ENCODE results near the gene PAK5. TPM values are rescaled to one million over a fixed set of nuclear protein-coding genes. Genes with fewer than 3 reads are reported as not detected.

Gene PAK5
- total and polyA plus RNA-seq, 7 experiments from 2014 or later, result not detected

- Histone ChIP-seq H3K4me3 (ENCODE audit: low read length) (no peak overlapping the region), H3K4me1 (ENCODE audit: control insufficient read depth in 2 of 2, insufficient read depth in 2 of 2, low read length in 2 of 2) (no peaks in the 10 kb centered on the region), H3K36me3 (ENCODE audit: control insufficient read depth in 2 of 3, insufficient read depth in 3 of 3, low read length in 3 of 3) (no peaks in the 10 kb centered on the region), H3K9me3 (ENCODE audit: control insufficient read depth in 2 of 3, low read length in 3 of 3) (no peaks in the 10 kb centered on the region), H3K27me3 (ENCODE audit: control insufficient read depth in 2 of 2, insufficient read depth in 2 of 2, low read length in 2 of 2) (no peaks in the 10 kb centered on the region), H3K27ac (ENCODE audit: low read depth, low read length) (no peak overlapping the region)
- ATAC-seq, result no peak
- intact Hi-C loops (cut with micrococcal nuclease), result no loop called here
- H3K9me3 Mint-ChIP-seq, result peaks cover 0 to 11% (median 0%) of the 10 kb centered on the region in 11 donors
- ChIA-PET CTCF (no interaction called here), POLR2A (no interaction called here)
- H3K4me1 Mint-ChIP-seq, result peaks cover 0 to 4% (median 0%) of the 10 kb centered on the region in 7 donors
- peaks cover 54 to 83% (median 64%) of the 10 kb centered on the region in 5 donors for H3K27me3 Mint-ChIP-seq
- H3K36me3 Mint-ChIP-seq, result no peaks in the 10 kb centered on the region
- H3K27ac Mint-ChIP-seq, result no peak overlapping the region
- H3K4me3 Mint-ChIP-seq, result no peak overlapping the region
- no peak for DNase-seq
These were observed 328.0 kb downstream of the PAK5 start for GRCh38 chr20:9510911-9511310.

GRCh38 chr20:9509246-9509645, 329.6 kb downstream of the PAK5 start:
- Histone ChIP-seq H3K36me3 (ENCODE audit: control insufficient read depth in 2 of 3, insufficient read depth in 3 of 3, low read length in 3 of 3) (no peaks in the 10 kb centered on the region), H3K9me3 (ENCODE audit: control insufficient read depth in 2 of 3, low read length in 3 of 3) (no peaks in the 10 kb centered on the region), H3K4me3 (ENCODE audit: low read length) (no peak overlapping the region), H3K4me1 (ENCODE audit: control insufficient read depth in 2 of 2, insufficient read depth in 2 of 2, low read length in 2 of 2) (no peaks in the 10 kb centered on the region), H3K27ac (ENCODE audit: low read depth, low read length) (no peak overlapping the region), H3K27me3 (ENCODE audit: control insufficient read depth in 2 of 2, insufficient read depth in 2 of 2, low read length in 2 of 2) (no peaks in the 10 kb centered on the region)
- DNase-seq, result no peak
- H3K27me3 Mint-ChIP-seq, result peaks cover 41 to 68% (median 55%) of the 10 kb centered on the region in 5 donors
- POLR2A ChIA-PET, result no interaction called here
- H3K4me1 Mint-ChIP-seq, result peaks cover 0 to 4% (median 0%) of the 10 kb centered on the region in 7 donors
- CTCF ChIA-PET, result no interaction called here
- H3K27ac Mint-ChIP-seq, result no peak overlapping the region
- no peak overlapping the region for H3K4me3 Mint-ChIP-seq
- intact Hi-C loops (cut with micrococcal nuclease), result no loop called here
- ATAC-seq, result no peak
- H3K9me3 Mint-ChIP-seq, result peaks cover 0 to 8% (median 0%) of the 10 kb centered on the region in 11 donors
- H3K36me3 Mint-ChIP-seq, result no peaks in the 10 kb centered on the region

- Mint-ChIP-seq H3K9me3 (peaks cover 0 to 6% (median 0%) of the 10 kb centered on the region in 11 donors), H3K27me3 (peaks cover 36 to 63% (median 55%) of the 10 kb centered on the region in 5 donors), H3K4me1 (peaks cover 0 to 4% (median 0%) of the 10 kb centered on the region in 7 donors), H3K4me3 (no peak overlapping the region), H3K36me3 (no peaks in the 10 kb centered on the region), H3K27ac (no peak overlapping the region)
- DNase-seq (no peak), ATAC-seq (no peak)
- no peaks in the 10 kb centered on the region for H3K36me3 ChIP-seq (ENCODE audit: control insufficient read depth in 2 of 3, insufficient read depth in 3 of 3, low read length in 3 of 3)
- no peak overlapping the region for H3K27ac ChIP-seq (ENCODE audit: low read depth, low read length)
- no peaks in the 10 kb centered on the region for H3K9me3 ChIP-seq (ENCODE audit: control insufficient read depth in 2 of 3, low read length in 3 of 3)
- H3K27me3 ChIP-seq (ENCODE audit: control insufficient read depth in 2 of 2, insufficient read depth in 2 of 2, low read length in 2 of 2), result no peaks in the 10 kb centered on the region
- no peak overlapping the region for H3K4me3 ChIP-seq (ENCODE audit: low read length)
- intact Hi-C loops (cut with micrococcal nuclease), result no loop called here
- ChIA-PET CTCF (no interaction called here), POLR2A (no interaction called here)
- no peaks in the 10 kb centered on the region for H3K4me1 ChIP-seq (ENCODE audit: control insufficient read depth in 2 of 2, insufficient read depth in 2 of 2, low read length in 2 of 2)
These were observed 330.1 kb downstream of the PAK5 start for GRCh38 chr20:9508696-9509178.

- intact Hi-C loops (cut with micrococcal nuclease), result no loop called here
- peaks cover 0 to 4% (median 0%) of the 10 kb centered on the region in 7 donors for H3K4me1 Mint-ChIP-seq
- H3K27me3 ChIP-seq (ENCODE audit: control insufficient read depth in 2 of 2, insufficient read depth in 2 of 2, low read length in 2 of 2), result no peaks in the 10 kb centered on the region
- H3K4me1 ChIP-seq (ENCODE audit: control insufficient read depth in 2 of 2, insufficient read depth in 2 of 2, low read length in 2 of 2), result no peaks in the 10 kb centered on the region
- POLR2A ChIA-PET, result no interaction called here
- H3K9me3 ChIP-seq (ENCODE audit: control insufficient read depth in 2 of 3, low read length in 3 of 3), result no peaks in the 10 kb centered on the region
- H3K4me3 Mint-ChIP-seq, result no peak overlapping the region
- peaks cover 33 to 59% (median 53%) of the 10 kb centered on the region in 5 donors for H3K27me3 Mint-ChIP-seq
- no peaks in the 10 kb centered on the region for H3K36me3 ChIP-seq (ENCODE audit: control insufficient read depth in 2 of 3, insufficient read depth in 3 of 3, low read length in 3 of 3)
- no peaks in the 10 kb centered on the region for H3K36me3 Mint-ChIP-seq
- no peak for DNase-seq
- H3K9me3 Mint-ChIP-seq, result peaks cover 0 to 9% (median 0%) of the 10 kb centered on the region in 11 donors
- no peak overlapping the region for H3K27ac ChIP-seq (ENCODE audit: low read depth, low read length)
- no peak for ATAC-seq
- CTCF ChIA-PET, result no interaction called here
- no peak overlapping the region for H3K4me3 ChIP-seq (ENCODE audit: low read length)
- no peak overlapping the region for H3K27ac Mint-ChIP-seq
These were observed 330.6 kb downstream of the PAK5 start for GRCh38 chr20:9508240-9508661.

GRCh38 chr20:9507544-9508239, 331.2 kb downstream of the PAK5 start:
- no peaks in the 10 kb centered on the region for H3K9me3 ChIP-seq (ENCODE audit: control insufficient read depth in 2 of 3, low read length in 3 of 3)
- H3K27me3 Mint-ChIP-seq, result peaks cover 33 to 56% (median 49%) of the 10 kb centered on the region in 5 donors
- H3K36me3 Mint-ChIP-seq, result no peaks in the 10 kb centered on the region
- no peak overlapping the region for H3K4me3 Mint-ChIP-seq
- ATAC-seq (no peak), DNase-seq (no peak)
- H3K27me3 ChIP-seq (ENCODE audit: control insufficient read depth in 2 of 2, insufficient read depth in 2 of 2, low read length in 2 of 2), result no peaks in the 10 kb centered on the region
- H3K9me3 Mint-ChIP-seq, result peaks cover 0 to 9% (median 0%) of the 10 kb centered on the region in 11 donors
- H3K4me1 Mint-ChIP-seq, result peaks cover 0 to 4% (median 0%) of the 10 kb centered on the region in 7 donors
- no peaks in the 10 kb centered on the region for H3K36me3 ChIP-seq (ENCODE audit: control insufficient read depth in 2 of 3, insufficient read depth in 3 of 3, low read length in 3 of 3)
- CTCF ChIA-PET, result no interaction called here
- POLR2A ChIA-PET, result no interaction called here
- intact Hi-C loops (cut with micrococcal nuclease), result no loop called here
- no peak overlapping the region for H3K4me3 ChIP-seq (ENCODE audit: low read length)
- no peak overlapping the region for H3K27ac ChIP-seq (ENCODE audit: low read depth, low read length)
- no peak overlapping the region for H3K27ac Mint-ChIP-seq
- no peaks in the 10 kb centered on the region for H3K4me1 ChIP-seq (ENCODE audit: control insufficient read depth in 2 of 2, insufficient read depth in 2 of 2, low read length in 2 of 2)

- H3K27me3 Mint-ChIP-seq, result peaks cover 27 to 49% (median 44%) of the 10 kb centered on the region in 5 donors
- H3K36me3 Mint-ChIP-seq, result no peaks in the 10 kb centered on the region
- H3K36me3 ChIP-seq (ENCODE audit: control insufficient read depth in 2 of 3, insufficient read depth in 3 of 3, low read length in 3 of 3), result no peaks in the 10 kb centered on the region
- H3K4me1 ChIP-seq (ENCODE audit: control insufficient read depth in 2 of 2, insufficient read depth in 2 of 2, low read length in 2 of 2), result no peaks in the 10 kb centered on the region
- ATAC-seq (no peak), DNase-seq (no peak)
- no peak overlapping the region for H3K4me3 Mint-ChIP-seq
- H3K4me3 ChIP-seq (ENCODE audit: low read length), result no peak overlapping the region
- H3K27ac ChIP-seq (ENCODE audit: low read depth, low read length), result no peak overlapping the region
- peaks cover 0 to 9% (median 2%) of the 10 kb centered on the region in 11 donors for H3K9me3 Mint-ChIP-seq
- no peaks in the 10 kb centered on the region for H3K27me3 ChIP-seq (ENCODE audit: control insufficient read depth in 2 of 2, insufficient read depth in 2 of 2, low read length in 2 of 2)
- ChIA-PET CTCF (no interaction called here), POLR2A (no interaction called here)
- H3K4me1 Mint-ChIP-seq, result peaks cover 0 to 4% (median 0%) of the 10 kb centered on the region in 7 donors
- H3K9me3 ChIP-seq (ENCODE audit: control insufficient read depth in 2 of 3, low read length in 3 of 3), result no peaks in the 10 kb centered on the region
- H3K27ac Mint-ChIP-seq, result no peak overlapping the region
- intact Hi-C loops (cut with micrococcal nuclease), result no loop called here
These were observed 331.9 kb downstream of the PAK5 start for GRCh38 chr20:9506964-9507369.

- H3K27me3 Mint-ChIP-seq, result peaks cover 22 to 44% (median 38%) of the 10 kb centered on the region in 5 donors
- no peaks in the 10 kb centered on the region for H3K36me3 Mint-ChIP-seq
- H3K9me3 Mint-ChIP-seq, result peaks cover 0 to 9% (median 2%) of the 10 kb centered on the region in 11 donors
- Histone ChIP-seq H3K36me3 (ENCODE audit: control insufficient read depth in 2 of 3, insufficient read depth in 3 of 3, low read length in 3 of 3) (no peaks in the 10 kb centered on the region), H3K27me3 (ENCODE audit: control insufficient read depth in 2 of 2, insufficient read depth in 2 of 2, low read length in 2 of 2) (no peaks in the 10 kb centered on the region), H3K27ac (ENCODE audit: low read depth, low read length) (no peak overlapping the region), H3K9me3 (ENCODE audit: control insufficient read depth in 2 of 3, low read length in 3 of 3) (no peaks in the 10 kb centered on the region), H3K4me3 (ENCODE audit: low read length) (no peak overlapping the region), H3K4me1 (ENCODE audit: control insufficient read depth in 2 of 2, insufficient read depth in 2 of 2, low read length in 2 of 2) (no peaks in the 10 kb centered on the region)
- ChIA-PET POLR2A (no interaction called here), CTCF (no interaction called here)
- peaks cover 0 to 4% (median 0%) of the 10 kb centered on the region in 7 donors for H3K4me1 Mint-ChIP-seq
- H3K27ac Mint-ChIP-seq, result no peak overlapping the region
- no peak for ATAC-seq
- intact Hi-C loops (cut with micrococcal nuclease), result no loop called here
- H3K4me3 Mint-ChIP-seq, result no peak overlapping the region
- DNase-seq, result no peak
These were observed 332.5 kb downstream of the PAK5 start for GRCh38 chr20:9506280-9506821.
